Prostate gland (tissue), 2 donors: Measurements from ENCODE around the gene IFIT3. TPM values are rescaled to one million over a fixed set of nuclear protein-coding genes. Genes with fewer than 3 reads are reported as not detected.

Experiments
- DNase-seq: peaks from one replicate; pipeline ENCODE4 v3.0.0-alpha.2; 2019; ENCODE audit warnings: low spot score
- H3K27ac ChIP-seq, 2 donors: fragments of 200-600 bp; sonication (generic); 2 replicates each; pipeline ENCODE4 v1.5.1; 2017 to 2019
- H3K27me3 ChIP-seq: fragments of 200-600 bp; sonication (generic); replicated peaks from 2 replicates; pipeline ENCODE4 v1.5.1; 2019; ENCODE audit not compliant: insufficient read depth
- H3K36me3 ChIP-seq, 2 donors: fragments of 200-600 bp; sonication (generic); 1 replicate in 1 of 2; 2 replicates in 1 of 2; pipeline versions ENCODE4 v1.5.1 to v1.8.1; 2017 to 2019
- H3K4me1 ChIP-seq: fragments of 200-600 bp; sonication (generic); replicated peaks from 2 replicates; pipeline ENCODE4 v1.5.1; 2019
- H3K4me3 ChIP-seq, 2 donors: fragments of 200-600 bp; sonication (generic); 2 replicates each; pipeline ENCODE4 v1.5.1; 2017 to 2019
- H3K9me3 ChIP-seq: fragments of 200-600 bp; sonication (generic); 2 replicates; pipeline ENCODE4 v1.5.1; 2017
- POLR2A ChIP-seq: fragments of 450-650 bp; IDR thresholded peaks from one replicate; pipeline ENCODE4 v1.6.1; 2016; ENCODE audit warnings: antibody characterized with exemption, mild to moderate bottlenecking
- POLR2AphosphoS5 ChIP-seq: sonication (generic); formaldehyde crosslinking; IDR thresholded peaks from one replicate; pipeline ENCODE4 v1.6.1; 2017; ENCODE audit warnings: antibody characterized with exemption
- WGBS: methylation state at CpG from one replicate; pipeline ENCODE4 v1.1.5; 2018; 5-methylcytosine and 5-hydroxymethylcytosine counted together
- intact Hi-C: fragments of 100-400 bp; cut with DNase I; formaldehyde crosslinking; loops from one replicate; pipeline ENCODE4 v1.14.2; 2022
- total RNA-seq, 2 donors: library from RNA; depleted of rRNA; stranded (reverse); fragments of >200 nt; gene quantifications; one replicate each; pipeline ENCODE4 v1.1.0, GENCODE V29; 2016
- TF ChIP-seq, protein P1 (sequence below), 4 experiments: fragments of 200-600 bp in 2 of 4; fragments of 450-650 bp in 2 of 4; sonication (generic) in 2 of 4; IDR thresholded peaks; 1 replicate in 3 of 4; 2 replicates in 1 of 4; pipeline ENCODE4 v1.5.1; 2016 to 2019; ENCODE audit warnings: antibody characterized with exemption in 4 of 4, mild to moderate bottlenecking in 2 of 4, moderate library complexity in 2 of 4

Gene IFIT3
- total RNA-seq, 2 donors from 2014 or later, result 6.4 to 9.5 TPM

DNA sequence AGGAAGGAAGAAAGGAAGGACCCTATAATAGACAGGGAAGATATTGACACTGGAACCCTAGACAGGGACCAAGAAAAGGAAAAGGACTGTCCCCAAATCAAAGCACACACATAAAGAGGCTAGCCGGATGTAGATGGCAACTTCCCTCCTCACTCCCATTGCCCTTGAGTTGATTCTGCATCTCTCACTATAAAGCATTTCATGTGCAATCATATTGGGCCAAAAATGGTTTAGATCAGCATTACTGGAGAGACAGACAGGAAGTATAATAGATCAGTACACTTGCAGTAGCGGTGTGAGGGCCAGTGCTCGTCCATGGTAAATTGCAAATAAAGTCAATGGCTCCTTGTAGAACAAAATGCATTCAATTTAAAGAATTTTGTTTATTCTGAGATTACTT lies 8.4 kb downstream of the IFIT3 start:
- no peaks in the 10 kb centered on the region for H3K4me1 ChIP-seq
- no peak for DNase-seq
- intact Hi-C loops, result no loop called here
- WGBS, result 95% methylated on average over 3 of the region's 3 CpGs
- H3K27me3 ChIP-seq, result no peaks in the 10 kb centered on the region
- no peaks in the 10 kb centered on the region for H3K36me3 ChIP-seq
- H3K4me3 ChIP-seq, result no peak overlapping the region
- no peak for TF ChIP-seq POLR2AphosphoS5
- TF ChIP-seq, protein P1, sequence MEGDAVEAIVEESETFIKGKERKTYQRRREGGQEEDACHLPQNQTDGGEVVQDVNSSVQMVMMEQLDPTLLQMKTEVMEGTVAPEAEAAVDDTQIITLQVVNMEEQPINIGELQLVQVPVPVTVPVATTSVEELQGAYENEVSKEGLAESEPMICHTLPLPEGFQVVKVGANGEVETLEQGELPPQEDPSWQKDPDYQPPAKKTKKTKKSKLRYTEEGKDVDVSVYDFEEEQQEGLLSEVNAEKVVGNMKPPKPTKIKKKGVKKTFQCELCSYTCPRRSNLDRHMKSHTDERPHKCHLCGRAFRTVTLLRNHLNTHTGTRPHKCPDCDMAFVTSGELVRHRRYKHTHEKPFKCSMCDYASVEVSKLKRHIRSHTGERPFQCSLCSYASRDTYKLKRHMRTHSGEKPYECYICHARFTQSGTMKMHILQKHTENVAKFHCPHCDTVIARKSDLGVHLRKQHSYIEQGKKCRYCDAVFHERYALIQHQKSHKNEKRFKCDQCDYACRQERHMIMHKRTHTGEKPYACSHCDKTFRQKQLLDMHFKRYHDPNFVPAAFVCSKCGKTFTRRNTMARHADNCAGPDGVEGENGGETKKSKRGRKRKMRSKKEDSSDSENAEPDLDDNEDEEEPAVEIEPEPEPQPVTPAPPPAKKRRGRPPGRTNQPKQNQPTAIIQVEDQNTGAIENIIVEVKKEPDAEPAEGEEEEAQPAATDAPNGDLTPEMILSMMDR (IDR thresholded peaks at IDR 0.05), result no peak
- no peak for TF ChIP-seq POLR2A
- no peak overlapping the region for H3K27ac ChIP-seq
- H3K9me3 ChIP-seq, result no peaks in the 10 kb centered on the region

DNA sequence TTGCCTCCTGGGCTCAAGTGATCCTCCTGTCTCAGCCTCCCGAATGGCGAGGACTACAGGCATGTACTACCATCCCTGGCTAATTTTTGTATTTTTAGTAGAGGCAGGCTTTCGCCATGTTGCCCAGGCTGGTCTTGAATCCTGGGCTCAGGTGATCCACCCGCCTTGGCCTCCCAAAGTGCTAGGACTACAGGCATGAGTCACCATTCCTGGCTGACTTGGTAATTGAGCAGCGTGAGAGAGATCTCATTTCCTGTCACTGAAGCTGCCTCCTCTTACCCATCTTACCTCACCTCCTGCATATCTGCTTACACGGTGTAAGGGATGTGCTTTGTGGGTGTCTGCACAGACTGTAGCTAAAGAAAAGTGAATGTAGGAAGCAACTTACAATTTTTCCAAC lies 9.7 kb downstream of the IFIT3 start:
- intact Hi-C loops, result no loop called here
- Histone ChIP-seq H3K36me3 (no peaks in the 10 kb centered on the region), H3K27me3 (no peaks in the 10 kb centered on the region)

DNA sequence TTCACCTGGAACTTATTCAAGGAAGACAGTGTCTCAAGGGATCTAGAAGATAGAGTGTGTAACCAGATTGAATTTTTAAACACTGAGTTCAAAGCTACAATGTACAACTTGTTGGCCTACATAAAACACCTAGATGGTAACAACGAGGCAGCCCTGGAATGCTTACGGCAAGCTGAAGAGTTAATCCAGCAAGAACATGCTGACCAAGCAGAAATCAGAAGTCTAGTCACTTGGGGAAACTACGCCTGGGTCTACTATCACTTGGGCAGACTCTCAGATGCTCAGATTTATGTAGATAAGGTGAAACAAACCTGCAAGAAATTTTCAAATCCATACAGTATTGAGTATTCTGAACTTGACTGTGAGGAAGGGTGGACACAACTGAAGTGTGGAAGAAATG lies 10.9 kb downstream of the IFIT3 start:
- TF ChIP-seq, protein P1 (IDR thresholded peaks at IDR 0.05), result no peak
- TF ChIP-seq POLR2AphosphoS5 (no peak), POLR2A (no peak)
- Histone ChIP-seq H3K27me3 (no peaks in the 10 kb centered on the region), H3K4me3 (no peak overlapping the region), H3K27ac (no peak overlapping the region), H3K4me1 (no peaks in the 10 kb centered on the region), H3K36me3 (no peaks in the 10 kb centered on the region), H3K9me3 (no peaks in the 10 kb centered on the region)
- DNase-seq, result no peak
- 89% methylated on average over 3 of the region's 3 CpGs for WGBS
- intact Hi-C loops, result no loop called here

More for the DNA sequence above, 9.7 kb downstream of the IFIT3 start:
- no peak for TF ChIP-seq POLR2AphosphoS5
- TF ChIP-seq, protein P1 (IDR thresholded peaks at IDR 0.05), result no peak
- TF ChIP-seq POLR2A, result no peak
- H3K4me1 ChIP-seq, result no peaks in the 10 kb centered on the region
- H3K27ac ChIP-seq, result no peak overlapping the region
- WGBS, result 83% methylated on average over 6 of the region's 6 CpGs
- no peak for DNase-seq
- H3K9me3 ChIP-seq, result no peaks in the 10 kb centered on the region
- no peak overlapping the region for H3K4me3 ChIP-seq

DNA sequence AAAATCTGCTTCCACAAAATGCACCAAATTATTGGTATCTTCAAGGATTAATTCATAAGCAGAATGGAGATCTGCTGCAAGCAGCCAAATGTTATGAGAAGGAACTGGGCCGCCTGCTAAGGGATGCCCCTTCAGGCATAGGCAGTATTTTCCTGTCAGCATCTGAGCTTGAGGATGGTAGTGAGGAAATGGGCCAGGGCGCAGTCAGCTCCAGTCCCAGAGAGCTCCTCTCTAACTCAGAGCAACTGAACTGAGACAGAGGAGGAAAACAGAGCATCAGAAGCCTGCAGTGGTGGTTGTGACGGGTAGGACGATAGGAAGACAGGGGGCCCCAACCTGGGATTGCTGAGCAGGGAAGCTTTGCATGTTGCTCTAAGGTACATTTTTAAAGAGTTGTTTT lies 12.1 kb downstream of the IFIT3 start:
- no peak for TF ChIP-seq POLR2A
- no peak for TF ChIP-seq POLR2AphosphoS5
- TF ChIP-seq, protein P1 (IDR thresholded peaks at IDR 0.05), result no peak
- H3K27ac ChIP-seq, result no peak overlapping the region
- intact Hi-C loops, result no loop called here
- no peak overlapping the region for H3K4me3 ChIP-seq
- H3K27me3 ChIP-seq, result no peaks in the 10 kb centered on the region
- DNase-seq, result no peak
- no peaks in the 10 kb centered on the region for H3K36me3 ChIP-seq
- H3K9me3 ChIP-seq, result no peaks in the 10 kb centered on the region
- 95% methylated on average over 4 of the region's 4 CpGs for WGBS
- H3K4me1 ChIP-seq, result no peaks in the 10 kb centered on the region

DNA sequence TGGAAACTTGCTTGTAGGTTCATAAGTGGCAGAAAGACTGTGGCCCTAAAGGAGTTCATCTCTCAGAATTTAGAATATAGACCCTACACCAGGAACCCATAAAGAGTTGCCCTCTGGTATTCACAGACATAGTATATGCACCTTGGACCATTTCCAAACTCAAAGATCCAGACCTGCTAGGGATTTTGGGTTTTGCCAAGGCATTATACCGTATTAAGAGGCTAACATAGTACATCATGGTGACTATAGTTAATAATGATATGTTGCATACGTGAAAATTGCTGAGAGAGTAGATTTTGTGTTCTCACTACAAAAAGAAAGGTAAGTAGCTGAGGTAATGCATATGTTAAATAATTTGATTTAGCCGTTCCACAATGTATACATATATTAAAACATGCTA lies 13.9 kb downstream of the IFIT3 start:
- no peak for DNase-seq
- intact Hi-C loops, result no loop called here
- WGBS, result 89% methylated on average over 3 of the region's 3 CpGs
- no peaks in the 10 kb centered on the region for H3K9me3 ChIP-seq
- H3K36me3 ChIP-seq, result no peaks in the 10 kb centered on the region
- no peaks in the 10 kb centered on the region for H3K4me1 ChIP-seq
- TF ChIP-seq POLR2AphosphoS5 (no peak), POLR2A (no peak)
- TF ChIP-seq, protein P1 (IDR thresholded peaks at IDR 0.05), result no peak
- no peak overlapping the region for H3K27ac ChIP-seq
- no peaks in the 10 kb centered on the region for H3K27me3 ChIP-seq
- H3K4me3 ChIP-seq, result no peak overlapping the region
